ENCODE results near the gene LRP2BP. TPM values are rescaled to one million over a fixed set of nuclear protein-coding genes. Genes with fewer than 3 reads are reported as not detected.

Gene LRP2BP
- total and polyA plus RNA-seq, 2 of the 13 experiments (the other 11 are each of a cell fraction or from before 2014, with no cell fraction given), result 0.22 to 0.29 TPM

DNA sequence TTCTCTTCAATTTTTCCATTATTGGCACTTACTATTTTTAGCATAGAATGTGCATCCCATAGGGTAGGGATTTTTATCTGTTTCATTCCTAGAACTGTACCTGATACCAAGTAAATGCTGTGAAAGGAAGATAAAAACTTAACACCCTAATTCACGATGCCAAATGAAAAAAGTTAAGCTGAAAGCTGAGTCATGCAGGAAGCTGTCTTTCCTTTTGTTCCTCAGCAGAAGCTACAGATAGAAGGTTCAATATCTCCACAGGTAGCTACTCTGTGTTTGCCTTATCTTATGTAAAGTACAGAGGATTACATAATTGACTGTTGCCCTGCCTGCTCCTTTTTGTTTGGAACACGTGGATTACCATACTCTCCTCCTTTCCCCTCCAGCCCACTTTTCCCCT is 77.0 kb downstream of the LRP2BP start (continued):
- TF ChIP-seq, protein P1, sequence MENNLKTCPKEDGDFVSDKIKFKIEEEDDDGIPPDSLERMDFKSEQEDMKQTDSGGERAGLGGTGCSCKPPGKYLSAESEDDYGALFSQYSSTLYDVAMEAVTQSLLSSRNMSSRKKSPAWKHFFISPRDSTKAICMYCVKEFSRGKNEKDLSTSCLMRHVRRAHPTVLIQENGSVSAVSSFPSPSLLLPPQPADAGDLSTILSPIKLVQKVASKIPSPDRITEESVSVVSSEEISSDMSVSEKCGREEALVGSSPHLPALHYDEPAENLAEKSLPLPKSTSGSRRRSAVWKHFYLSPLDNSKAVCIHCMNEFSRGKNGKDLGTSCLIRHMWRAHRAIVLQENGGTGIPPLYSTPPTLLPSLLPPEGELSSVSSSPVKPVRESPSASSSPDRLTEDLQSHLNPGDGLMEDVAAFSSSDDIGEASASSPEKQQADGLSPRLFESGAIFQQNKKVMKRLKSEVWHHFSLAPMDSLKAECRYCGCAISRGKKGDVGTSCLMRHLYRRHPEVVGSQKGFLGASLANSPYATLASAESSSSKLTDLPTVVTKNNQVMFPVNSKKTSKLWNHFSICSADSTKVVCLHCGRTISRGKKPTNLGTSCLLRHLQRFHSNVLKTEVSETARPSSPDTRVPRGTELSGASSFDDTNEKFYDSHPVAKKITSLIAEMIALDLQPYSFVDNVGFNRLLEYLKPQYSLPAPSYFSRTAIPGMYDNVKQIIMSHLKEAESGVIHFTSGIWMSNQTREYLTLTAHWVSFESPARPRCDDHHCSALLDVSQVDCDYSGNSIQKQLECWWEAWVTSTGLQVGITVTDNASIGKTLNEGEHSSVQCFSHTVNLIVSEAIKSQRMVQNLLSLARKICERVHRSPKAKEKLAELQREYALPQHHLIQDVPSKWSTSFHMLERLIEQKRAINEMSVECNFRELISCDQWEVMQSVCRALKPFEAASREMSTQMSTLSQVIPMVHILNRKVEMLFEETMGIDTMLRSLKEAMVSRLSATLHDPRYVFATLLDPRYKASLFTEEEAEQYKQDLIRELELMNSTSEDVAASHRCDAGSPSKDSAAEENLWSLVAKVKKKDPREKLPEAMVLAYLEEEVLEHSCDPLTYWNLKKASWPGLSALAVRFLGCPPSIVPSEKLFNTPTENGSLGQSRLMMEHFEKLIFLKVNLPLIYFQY (CRISPR knock-in tag; IDR thresholded peaks at IDR 0.05; ENCODE audit: borderline replicate concordance), result peak; percentile 44; the same call in 1 of the 2 replicates
- TF ChIP-seq PAXIP1 (CRISPR knock-in tag; conservative IDR thresholded peaks at IDR 0.05) (peak; percentile 67), SALL1 (CRISPR knock-in tag; IDR thresholded peaks at IDR 0.05) (peak; percentile 39; the same call in 1 of the 2 replicates), MAFF (IDR thresholded peaks at IDR 0.05; ENCODE audit: low read depth, low read length) (peak; percentile 52; the same call in 1 of the 2 replicates), TBP (CRISPR knock-in tag; IDR thresholded peaks at IDR 0.05) (no peak), ZMYM4 (CRISPR knock-in tag; IDR thresholded peaks at IDR 0.05) (peak; percentile 50; the same call in 1 of the 2 replicates), RFX3 (CRISPR knock-in tag; IDR thresholded peaks at IDR 0.05) (no peak), KLF16 (CRISPR knock-in tag; IDR thresholded peaks at IDR 0.05) (0 out of 4 replicates have a peak, but pooled peaks of 1 of the 2 experiments have one; percentile 31), ISL2 (CRISPR knock-in tag; IDR thresholded peaks at IDR 0.05) (peak; percentile 66), HOMEZ (CRISPR knock-in tag; IDR thresholded peaks at IDR 0.05; ENCODE audit: low read depth) (peak; percentile 77; the same call in 1 of the 2 replicates), KAT8 (CRISPR knock-in tag; IDR thresholded peaks at IDR 0.05) (peak; percentile 74), ZNF766 (CRISPR knock-in tag; IDR thresholded peaks at IDR 0.05; ENCODE audit: borderline replicate concordance) (no peak), ZNF772 (CRISPR knock-in tag; IDR thresholded peaks at IDR 0.05) (peak; percentile 39; the same call in 1 of the 2 replicates), CREB1 (IDR thresholded peaks at IDR 0.05) (no peak), CREB1 (CRISPR knock-in tag; IDR thresholded peaks at IDR 0.05) (peak; percentile 52; the same call in 1 of the 2 replicates), NFE2L2 (IDR thresholded peaks at IDR 0.05; ENCODE audit: low read length) (peak; percentile 83), ZFP1 (CRISPR knock-in tag; IDR thresholded peaks at IDR 0.05) (0 out of 2 replicates have a peak, but pooled peaks have one; percentile 30), FOXA3 (CRISPR knock-in tag; IDR thresholded peaks at IDR 0.05) (peak; percentile 86), ZNF331 (CRISPR knock-in tag; IDR thresholded peaks at IDR 0.05) (peak; percentile 73; the same call in 1 of the 2 replicates)
- TF ChIP-seq, protein P2, sequence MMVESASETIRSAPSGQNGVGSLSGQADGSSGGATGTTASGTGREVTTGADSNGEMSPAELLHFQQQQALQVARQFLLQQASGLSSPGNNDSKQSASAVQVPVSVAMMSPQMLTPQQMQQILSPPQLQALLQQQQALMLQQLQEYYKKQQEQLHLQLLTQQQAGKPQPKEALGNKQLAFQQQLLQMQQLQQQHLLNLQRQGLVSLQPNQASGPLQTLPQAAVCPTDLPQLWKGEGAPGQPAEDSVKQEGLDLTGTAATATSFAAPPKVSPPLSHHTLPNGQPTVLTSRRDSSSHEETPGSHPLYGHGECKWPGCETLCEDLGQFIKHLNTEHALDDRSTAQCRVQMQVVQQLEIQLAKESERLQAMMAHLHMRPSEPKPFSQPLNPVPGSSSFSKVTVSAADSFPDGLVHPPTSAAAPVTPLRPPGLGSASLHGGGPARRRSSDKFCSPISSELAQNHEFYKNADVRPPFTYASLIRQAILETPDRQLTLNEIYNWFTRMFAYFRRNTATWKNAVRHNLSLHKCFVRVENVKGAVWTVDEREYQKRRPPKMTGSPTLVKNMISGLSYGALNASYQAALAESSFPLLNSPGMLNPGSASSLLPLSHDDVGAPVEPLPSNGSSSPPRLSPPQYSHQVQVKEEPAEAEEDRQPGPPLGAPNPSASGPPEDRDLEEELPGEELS (CRISPR knock-in tag; IDR thresholded peaks at IDR 0.05), result peak; percentile 68; the same call in 1 of the 2 replicates
- TF ChIP-seq, protein P3, sequence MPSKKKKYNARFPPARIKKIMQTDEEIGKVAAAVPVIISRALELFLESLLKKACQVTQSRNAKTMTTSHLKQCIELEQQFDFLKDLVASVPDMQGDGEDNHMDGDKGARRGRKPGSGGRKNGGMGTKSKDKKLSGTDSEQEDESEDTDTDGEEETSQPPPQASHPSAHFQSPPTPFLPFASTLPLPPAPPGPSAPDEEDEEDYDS (CRISPR knock-in tag; IDR thresholded peaks at IDR 0.05), result peak; percentile 50; the same call in 1 of the 2 replicates

All from HepG2 (cell line).